Measurements from ENCODE around the gene PRC1.

GRCh38 chr15:90998737-90999136 lies 4.4 kb upstream of the PRC1 start:
- no peak for TF ChIP-seq CTCF (IDR thresholded peaks at IDR 0.05; ENCODE audit: low read length)
- TF ChIP-seq EZH2 (IDR thresholded peaks at IDR 0.05; ENCODE audit: borderline replicate concordance, low read length): no peak
